HEK293 (cell line): ENCODE measurements around the gene SOX12.

Source experiments
- GLIS1 ChIP-seq: fragments of 450-650 bp; formaldehyde crosslinking; IDR thresholded peaks from 2 replicates; pipeline ENCODE4 v1.5.1; 2016; ENCODE audit warnings: missing biosample characterization, missing genetic modification characterization
- HOXD13 ChIP-seq: sonication (generic); formaldehyde crosslinking; IDR thresholded peaks from 2 replicates; pipeline ENCODE4 v1.8.0; 2022; ENCODE audit warnings: missing genetic modification reagents, borderline replicate concordance
- KLF16 ChIP-seq: fragments of 450-650 bp; formaldehyde crosslinking; IDR thresholded peaks from 2 replicates; pipeline ENCODE4 v1.5.1; 2017; ENCODE audit warnings: missing biosample characterization, missing genetic modification characterization
- REPIN1 ChIP-seq: fragments of 450-650 bp; formaldehyde crosslinking; IDR thresholded peaks from 2 replicates; pipeline ENCODE4 v1.5.1; 2017; ENCODE audit warnings: missing biosample characterization, missing genetic modification characterization, low read depth
- SCRT1 ChIP-seq: fragments of 450-650 bp; formaldehyde crosslinking; IDR thresholded peaks from 2 replicates; pipeline ENCODE4 v1.5.1; 2016; ENCODE audit warnings: missing biosample characterization, missing genetic modification characterization, borderline replicate concordance
- YY2 ChIP-seq: fragments of 450-650 bp; formaldehyde crosslinking; IDR thresholded peaks from 2 replicates; pipeline ENCODE4 v1.5.1; 2016; ENCODE audit warnings: missing biosample characterization, missing genetic modification characterization
- ZFP3 ChIP-seq: fragments of 450-650 bp; formaldehyde crosslinking; IDR thresholded peaks from 2 replicates; pipeline ENCODE4 v1.5.1; 2016; ENCODE audit warnings: low read depth, missing biosample characterization, missing genetic modification characterization
- ZNF112 ChIP-seq: fragments of 450-650 bp; formaldehyde crosslinking; IDR thresholded peaks from 2 replicates; pipeline ENCODE4 v1.5.0; 2017; ENCODE audit warnings: missing biosample characterization, missing genetic modification characterization
- ZNF16 ChIP-seq: fragments of 450-650 bp; formaldehyde crosslinking; IDR thresholded peaks from 2 replicates; pipeline ENCODE4 v1.5.1; 2016; ENCODE audit warnings: low read depth, missing biosample characterization, missing genetic modification characterization
- ZNF19 ChIP-seq: fragments of 450-650 bp; formaldehyde crosslinking; IDR thresholded peaks from 2 replicates; pipeline ENCODE4; 2016; ENCODE audit warnings: missing biosample characterization, missing genetic modification characterization, low read depth
- ZNF214 ChIP-seq: fragments of 450-650 bp; formaldehyde crosslinking; IDR thresholded peaks from 2 replicates; pipeline ENCODE4 v1.5.1; 2017; ENCODE audit warnings: missing biosample characterization, mild to moderate bottlenecking, missing genetic modification characterization, borderline replicate concordance
- ZNF24 ChIP-seq: fragments of 450-650 bp; formaldehyde crosslinking; IDR thresholded peaks from 2 replicates; pipeline ENCODE4 v1.5.1; 2016; ENCODE audit warnings: missing biosample characterization, missing genetic modification characterization
- ZNF350 ChIP-seq: fragments of 450-650 bp; formaldehyde crosslinking; IDR thresholded peaks from 2 replicates; pipeline ENCODE4 v1.5.0; 2017; ENCODE audit warnings: missing biosample characterization, mild to moderate bottlenecking, missing genetic modification characterization
- ZNF404 ChIP-seq: fragments of 450-650 bp; formaldehyde crosslinking; IDR thresholded peaks from 2 replicates; pipeline ENCODE4 v1.5.1; 2017; ENCODE audit warnings: missing biosample characterization, missing genetic modification characterization
- ZNF521 ChIP-seq: fragments of 450-650 bp; formaldehyde crosslinking; IDR thresholded peaks from 2 replicates; pipeline ENCODE4 v1.5.1; 2017; ENCODE audit warnings: missing biosample characterization, mild to moderate bottlenecking, missing genetic modification characterization
- ZNF561 ChIP-seq: fragments of 450-650 bp; IDR thresholded peaks from 2 replicates; pipeline ENCODE4 v1.5.1; 2018; ENCODE audit warnings: missing biosample characterization, missing genetic modification characterization, borderline replicate concordance
- ZNF701 ChIP-seq: fragments of 450-650 bp; formaldehyde crosslinking; IDR thresholded peaks from 2 replicates; pipeline ENCODE4 v1.5.1; 2016; ENCODE audit warnings: missing biosample characterization, missing genetic modification characterization
- ZNF76 ChIP-seq: fragments of 450-650 bp; formaldehyde crosslinking; IDR thresholded peaks from 2 replicates; pipeline ENCODE4; 2016; ENCODE audit warnings: low read depth, missing biosample characterization, missing genetic modification characterization, borderline replicate concordance
- ZNF776 ChIP-seq: fragments of 450-650 bp; formaldehyde crosslinking; IDR thresholded peaks from 2 replicates; pipeline ENCODE4 v1.5.0; 2017; ENCODE audit warnings: missing biosample characterization, missing genetic modification characterization, borderline replicate concordance
- TF ChIP-seq, protein P1 (sequence below): fragments of 450-650 bp; formaldehyde crosslinking; IDR thresholded peaks from 2 replicates; pipeline ENCODE4 v1.5.1; 2016; ENCODE audit warnings: missing biosample characterization, missing genetic modification characterization
- TF ChIP-seq, protein P2 (sequence below): fragments of 450-650 bp; formaldehyde crosslinking; IDR thresholded peaks from 2 replicates; pipeline ENCODE4 v1.5.1; 2017; ENCODE audit warnings: missing biosample characterization, missing genetic modification characterization
- TF ChIP-seq, protein P3 (sequence below): fragments of 450-650 bp; formaldehyde crosslinking; IDR thresholded peaks from 2 replicates; pipeline ENCODE4 v1.5.1; 2016; ENCODE audit warnings: missing biosample characterization, missing genetic modification characterization, borderline replicate concordance
- TF ChIP-seq, protein P4 (sequence below): fragments of 450-650 bp; formaldehyde crosslinking; IDR thresholded peaks from 2 replicates; pipeline ENCODE4 v1.5.1; 2017; ENCODE audit warnings: missing biosample characterization, missing genetic modification characterization
- TF ChIP-seq, protein P5 (sequence below): fragments of 450-650 bp; IDR thresholded peaks from 2 replicates; pipeline ENCODE4 v1.5.1; 2018; ENCODE audit warnings: missing biosample characterization, missing genetic modification characterization
- TF ChIP-seq, protein P6 (sequence below): fragments of 450-650 bp; formaldehyde crosslinking; IDR thresholded peaks from 2 replicates; pipeline ENCODE4 v1.5.1; 2016; ENCODE audit warnings: missing biosample characterization, missing genetic modification characterization, borderline replicate concordance

Gene SOX12

DNA sequence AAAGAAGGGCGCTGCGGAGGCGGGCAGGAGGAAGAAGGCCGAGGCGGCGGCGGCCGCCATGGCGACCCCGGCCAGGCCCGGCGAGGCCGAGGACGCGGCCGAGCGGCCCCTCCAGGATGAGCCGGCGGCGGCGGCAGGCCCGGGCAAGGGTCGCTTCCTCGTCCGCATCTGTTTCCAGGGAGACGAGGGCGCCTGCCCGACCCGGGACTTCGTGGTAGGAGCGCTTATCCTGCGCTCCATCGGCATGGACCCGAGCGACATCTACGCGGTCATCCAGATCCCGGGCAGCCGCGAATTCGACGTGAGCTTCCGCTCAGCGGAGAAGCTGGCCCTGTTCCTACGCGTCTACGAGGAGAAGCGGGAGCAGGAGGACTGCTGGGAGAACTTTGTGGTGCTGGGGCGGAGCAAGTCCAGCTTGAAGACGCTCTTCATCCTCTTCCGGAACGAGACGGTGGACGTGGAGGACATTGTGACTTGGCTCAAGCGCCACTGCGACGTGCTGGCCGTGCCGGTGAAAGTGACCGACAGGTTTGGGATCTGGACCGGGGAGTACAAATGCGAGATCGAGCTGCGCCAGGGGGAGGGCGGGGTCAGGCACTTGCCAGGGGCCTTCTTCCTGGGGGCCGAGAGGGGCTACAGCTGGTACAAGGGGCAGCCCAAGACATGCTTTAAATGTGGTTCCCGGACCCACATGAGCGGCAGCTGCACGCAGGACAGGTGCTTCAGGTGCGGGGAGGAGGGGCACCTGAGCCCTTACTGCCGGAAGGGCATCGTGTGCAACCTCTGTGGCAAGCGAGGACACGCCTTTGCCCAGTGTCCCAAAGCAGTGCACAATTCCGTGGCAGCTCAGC, 27.2 kb upstream of the SOX12 start (continued):
- peak; percentile 88 for TF ChIP-seq ZNF76 (tag by site-specific recombination)
- TF ChIP-seq ZNF24 (tag by site-specific recombination): no peak
- no peak for TF ChIP-seq ZNF404 (tag by site-specific recombination)
- TF ChIP-seq ZNF214: no peak
- no peak for TF ChIP-seq ZNF521 (tag by site-specific recombination)
- no peak for TF ChIP-seq ZNF16 (tag by site-specific recombination)
- TF ChIP-seq REPIN1 (tag by site-specific recombination): no peak
- no peak for TF ChIP-seq ZNF776 (tag by site-specific recombination)
- TF ChIP-seq, protein P1, sequence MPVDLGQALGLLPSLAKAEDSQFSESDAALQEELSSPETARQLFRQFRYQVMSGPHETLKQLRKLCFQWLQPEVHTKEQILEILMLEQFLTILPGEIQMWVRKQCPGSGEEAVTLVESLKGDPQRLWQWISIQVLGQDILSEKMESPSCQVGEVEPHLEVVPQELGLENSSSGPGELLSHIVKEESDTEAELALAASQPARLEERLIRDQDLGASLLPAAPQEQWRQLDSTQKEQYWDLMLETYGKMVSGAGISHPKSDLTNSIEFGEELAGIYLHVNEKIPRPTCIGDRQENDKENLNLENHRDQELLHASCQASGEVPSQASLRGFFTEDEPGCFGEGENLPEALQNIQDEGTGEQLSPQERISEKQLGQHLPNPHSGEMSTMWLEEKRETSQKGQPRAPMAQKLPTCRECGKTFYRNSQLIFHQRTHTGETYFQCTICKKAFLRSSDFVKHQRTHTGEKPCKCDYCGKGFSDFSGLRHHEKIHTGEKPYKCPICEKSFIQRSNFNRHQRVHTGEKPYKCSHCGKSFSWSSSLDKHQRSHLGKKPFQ: no peak
- no peak for TF ChIP-seq ZNF19 (tag by site-specific recombination)
- TF ChIP-seq ZNF112 (tag by site-specific recombination): no peak
- TF ChIP-seq, protein P2, sequence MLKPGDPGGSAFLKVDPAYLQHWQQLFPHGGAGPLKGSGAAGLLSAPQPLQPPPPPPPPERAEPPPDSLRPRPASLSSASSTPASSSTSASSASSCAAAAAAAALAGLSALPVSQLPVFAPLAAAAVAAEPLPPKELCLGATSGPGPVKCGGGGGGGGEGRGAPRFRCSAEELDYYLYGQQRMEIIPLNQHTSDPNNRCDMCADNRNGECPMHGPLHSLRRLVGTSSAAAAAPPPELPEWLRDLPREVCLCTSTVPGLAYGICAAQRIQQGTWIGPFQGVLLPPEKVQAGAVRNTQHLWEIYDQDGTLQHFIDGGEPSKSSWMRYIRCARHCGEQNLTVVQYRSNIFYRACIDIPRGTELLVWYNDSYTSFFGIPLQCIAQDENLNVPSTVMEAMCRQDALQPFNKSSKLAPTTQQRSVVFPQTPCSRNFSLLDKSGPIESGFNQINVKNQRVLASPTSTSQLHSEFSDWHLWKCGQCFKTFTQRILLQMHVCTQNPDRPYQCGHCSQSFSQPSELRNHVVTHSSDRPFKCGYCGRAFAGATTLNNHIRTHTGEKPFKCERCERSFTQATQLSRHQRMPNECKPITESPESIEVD: no peak
- no peak for TF ChIP-seq YY2 (tag by site-specific recombination)
- TF ChIP-seq, protein P3, sequence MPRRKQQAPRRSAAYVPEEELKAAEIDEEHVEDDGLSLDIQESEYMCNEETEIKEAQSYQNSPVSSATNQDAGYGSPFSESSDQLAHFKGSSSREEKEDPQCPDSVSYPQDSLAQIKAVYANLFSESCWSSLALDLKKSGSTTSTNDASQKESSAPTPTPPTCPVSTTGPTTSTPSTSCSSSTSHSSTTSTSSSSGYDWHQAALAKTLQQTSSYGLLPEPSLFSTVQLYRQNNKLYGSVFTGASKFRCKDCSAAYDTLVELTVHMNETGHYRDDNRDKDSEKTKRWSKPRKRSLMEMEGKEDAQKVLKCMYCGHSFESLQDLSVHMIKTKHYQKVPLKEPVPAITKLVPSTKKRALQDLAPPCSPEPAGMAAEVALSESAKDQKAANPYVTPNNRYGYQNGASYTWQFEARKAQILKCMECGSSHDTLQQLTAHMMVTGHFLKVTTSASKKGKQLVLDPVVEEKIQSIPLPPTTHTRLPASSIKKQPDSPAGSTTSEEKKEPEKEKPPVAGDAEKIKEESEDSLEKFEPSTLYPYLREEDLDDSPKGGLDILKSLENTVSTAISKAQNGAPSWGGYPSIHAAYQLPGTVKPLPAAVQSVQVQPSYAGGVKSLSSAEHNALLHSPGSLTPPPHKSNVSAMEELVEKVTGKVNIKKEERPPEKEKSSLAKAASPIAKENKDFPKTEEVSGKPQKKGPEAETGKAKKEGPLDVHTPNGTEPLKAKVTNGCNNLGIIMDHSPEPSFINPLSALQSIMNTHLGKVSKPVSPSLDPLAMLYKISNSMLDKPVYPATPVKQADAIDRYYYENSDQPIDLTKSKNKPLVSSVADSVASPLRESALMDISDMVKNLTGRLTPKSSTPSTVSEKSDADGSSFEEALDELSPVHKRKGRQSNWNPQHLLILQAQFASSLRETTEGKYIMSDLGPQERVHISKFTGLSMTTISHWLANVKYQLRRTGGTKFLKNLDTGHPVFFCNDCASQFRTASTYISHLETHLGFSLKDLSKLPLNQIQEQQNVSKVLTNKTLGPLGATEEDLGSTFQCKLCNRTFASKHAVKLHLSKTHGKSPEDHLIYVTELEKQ: no peak
- TF ChIP-seq, protein P4, sequence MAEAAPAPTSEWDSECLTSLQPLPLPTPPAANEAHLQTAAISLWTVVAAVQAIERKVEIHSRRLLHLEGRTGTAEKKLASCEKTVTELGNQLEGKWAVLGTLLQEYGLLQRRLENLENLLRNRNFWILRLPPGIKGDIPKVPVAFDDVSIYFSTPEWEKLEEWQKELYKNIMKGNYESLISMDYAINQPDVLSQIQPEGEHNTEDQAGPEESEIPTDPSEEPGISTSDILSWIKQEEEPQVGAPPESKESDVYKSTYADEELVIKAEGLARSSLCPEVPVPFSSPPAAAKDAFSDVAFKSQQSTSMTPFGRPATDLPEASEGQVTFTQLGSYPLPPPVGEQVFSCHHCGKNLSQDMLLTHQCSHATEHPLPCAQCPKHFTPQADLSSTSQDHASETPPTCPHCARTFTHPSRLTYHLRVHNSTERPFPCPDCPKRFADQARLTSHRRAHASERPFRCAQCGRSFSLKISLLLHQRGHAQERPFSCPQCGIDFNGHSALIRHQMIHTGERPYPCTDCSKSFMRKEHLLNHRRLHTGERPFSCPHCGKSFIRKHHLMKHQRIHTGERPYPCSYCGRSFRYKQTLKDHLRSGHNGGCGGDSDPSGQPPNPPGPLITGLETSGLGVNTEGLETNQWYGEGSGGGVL (tag by site-specific recombination): no peak
- TF ChIP-seq, protein P5, sequence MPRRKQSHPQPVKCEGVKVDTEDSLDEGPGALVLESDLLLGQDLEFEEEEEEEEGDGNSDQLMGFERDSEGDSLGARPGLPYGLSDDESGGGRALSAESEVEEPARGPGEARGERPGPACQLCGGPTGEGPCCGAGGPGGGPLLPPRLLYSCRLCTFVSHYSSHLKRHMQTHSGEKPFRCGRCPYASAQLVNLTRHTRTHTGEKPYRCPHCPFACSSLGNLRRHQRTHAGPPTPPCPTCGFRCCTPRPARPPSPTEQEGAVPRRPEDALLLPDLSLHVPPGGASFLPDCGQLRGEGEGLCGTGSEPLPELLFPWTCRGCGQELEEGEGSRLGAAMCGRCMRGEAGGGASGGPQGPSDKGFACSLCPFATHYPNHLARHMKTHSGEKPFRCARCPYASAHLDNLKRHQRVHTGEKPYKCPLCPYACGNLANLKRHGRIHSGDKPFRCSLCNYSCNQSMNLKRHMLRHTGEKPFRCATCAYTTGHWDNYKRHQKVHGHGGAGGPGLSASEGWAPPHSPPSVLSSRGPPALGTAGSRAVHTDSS: no peak
- TF ChIP-seq, protein P6, sequence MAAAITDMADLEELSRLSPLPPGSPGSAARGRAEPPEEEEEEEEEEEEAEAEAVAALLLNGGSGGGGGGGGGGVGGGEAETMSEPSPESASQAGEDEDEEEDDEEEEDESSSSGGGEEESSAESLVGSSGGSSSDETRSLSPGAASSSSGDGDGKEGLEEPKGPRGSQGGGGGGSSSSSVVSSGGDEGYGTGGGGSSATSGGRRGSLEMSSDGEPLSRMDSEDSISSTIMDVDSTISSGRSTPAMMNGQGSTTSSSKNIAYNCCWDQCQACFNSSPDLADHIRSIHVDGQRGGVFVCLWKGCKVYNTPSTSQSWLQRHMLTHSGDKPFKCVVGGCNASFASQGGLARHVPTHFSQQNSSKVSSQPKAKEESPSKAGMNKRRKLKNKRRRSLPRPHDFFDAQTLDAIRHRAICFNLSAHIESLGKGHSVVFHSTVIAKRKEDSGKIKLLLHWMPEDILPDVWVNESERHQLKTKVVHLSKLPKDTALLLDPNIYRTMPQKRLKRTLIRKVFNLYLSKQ (tag by site-specific recombination): no peak
- no peak for TF ChIP-seq ZNF350
- TF ChIP-seq ZFP3 (tag by site-specific recombination): no peak
- no peak for TF ChIP-seq ZNF561 (tag by site-specific recombination)
- TF ChIP-seq GLIS1: no peak
- no peak for TF ChIP-seq SCRT1 (tag by site-specific recombination)
- no peak for TF ChIP-seq HOXD13 (CRISPR knock-in tag)
- no peak for TF ChIP-seq ZNF701
- no peak for TF ChIP-seq KLF16
